Vagina (tissue), 2 donors: Measurements from ENCODE around the gene HAGH. TPM values are rescaled to one million over a fixed set of nuclear protein-coding genes. Genes with fewer than 3 reads are reported as not detected.
"Not testable (repeated sequence)": the region's sequence is repeated elsewhere in the genome, so short reads cannot be mapped to it uniquely, and the experiment has no call there.

Source experiments
- DNase-seq, 2 donors: peaks; one replicate each; pipeline ENCODE4 v3.0.0-alpha.2; 2017; ENCODE audit errors: extremely low spot score in 2 of 2
- H3K27ac ChIP-seq: fragments of 200-600 bp; sonication (generic); one replicate; pipeline ENCODE4 v1.5.1; 2019
- H3K27me3 ChIP-seq: fragments of 200-600 bp; sonication (generic); one replicate; pipeline ENCODE4 v1.5.1; 2019
- H3K36me3 ChIP-seq, 2 donors: fragments of 200-600 bp; sonication (generic); one replicate each; pipeline ENCODE4 v1.5.1; 2017 to 2019
- H3K4me1 ChIP-seq: fragments of 200-600 bp; sonication (generic); one replicate; pipeline ENCODE4 v1.5.1; 2019
- H3K4me3 ChIP-seq, 2 donors: fragments of 200-600 bp; sonication (generic); 1 replicate in 1 of 2; 2 replicates in 1 of 2; pipeline ENCODE4 v1.5.1; 2016 to 2019
- H3K9me3 ChIP-seq: fragments of 200-600 bp; sonication (generic); one replicate; pipeline ENCODE4 v1.5.1; 2019
- POLR2A ChIP-seq, 2 donors: fragments of 450-650 bp; IDR thresholded peaks; one replicate each; pipeline ENCODE4 v1.6.1; 2017; ENCODE audit warnings: antibody characterized with exemption in 2 of 2, mild to moderate bottlenecking in 2 of 2, moderate library complexity in 2 of 2
- POLR2AphosphoS5 ChIP-seq, 2 donors: sonication (generic); formaldehyde crosslinking; IDR thresholded peaks; one replicate each; pipeline ENCODE4 v1.9.0; 2017; ENCODE audit warnings: antibody characterized with exemption in 2 of 2, mild to moderate bottlenecking in 2 of 2, low read depth in 1 of 2; ENCODE audit not compliant: insufficient read depth in 1 of 2
- intact Hi-C: fragments of 100-400 bp; cut with DNase I; formaldehyde crosslinking; loops from one replicate; pipeline ENCODE4 v1.15.1; 2023
- total RNA-seq: library from RNA; depleted of rRNA; stranded (reverse); fragments of >200 nt; gene quantifications from one replicate; pipeline ENCODE4 v1.2.3, GENCODE V29; 2016
- TF ChIP-seq, protein P1 (sequence below), 3 experiments: fragments of 450-650 bp in 2 of 3; fragments of 200-600 bp in 1 of 3; sonication (generic) in 1 of 3; IDR thresholded peaks; one replicate each; pipeline ENCODE4 v1.5.1; 2017 to 2019; ENCODE audit warnings: antibody characterized with exemption in 3 of 3, mild to moderate bottlenecking in 2 of 3, moderate library complexity in 2 of 3

The HAGH gene
- 71.5 TPM for total RNA-seq

DNA sequence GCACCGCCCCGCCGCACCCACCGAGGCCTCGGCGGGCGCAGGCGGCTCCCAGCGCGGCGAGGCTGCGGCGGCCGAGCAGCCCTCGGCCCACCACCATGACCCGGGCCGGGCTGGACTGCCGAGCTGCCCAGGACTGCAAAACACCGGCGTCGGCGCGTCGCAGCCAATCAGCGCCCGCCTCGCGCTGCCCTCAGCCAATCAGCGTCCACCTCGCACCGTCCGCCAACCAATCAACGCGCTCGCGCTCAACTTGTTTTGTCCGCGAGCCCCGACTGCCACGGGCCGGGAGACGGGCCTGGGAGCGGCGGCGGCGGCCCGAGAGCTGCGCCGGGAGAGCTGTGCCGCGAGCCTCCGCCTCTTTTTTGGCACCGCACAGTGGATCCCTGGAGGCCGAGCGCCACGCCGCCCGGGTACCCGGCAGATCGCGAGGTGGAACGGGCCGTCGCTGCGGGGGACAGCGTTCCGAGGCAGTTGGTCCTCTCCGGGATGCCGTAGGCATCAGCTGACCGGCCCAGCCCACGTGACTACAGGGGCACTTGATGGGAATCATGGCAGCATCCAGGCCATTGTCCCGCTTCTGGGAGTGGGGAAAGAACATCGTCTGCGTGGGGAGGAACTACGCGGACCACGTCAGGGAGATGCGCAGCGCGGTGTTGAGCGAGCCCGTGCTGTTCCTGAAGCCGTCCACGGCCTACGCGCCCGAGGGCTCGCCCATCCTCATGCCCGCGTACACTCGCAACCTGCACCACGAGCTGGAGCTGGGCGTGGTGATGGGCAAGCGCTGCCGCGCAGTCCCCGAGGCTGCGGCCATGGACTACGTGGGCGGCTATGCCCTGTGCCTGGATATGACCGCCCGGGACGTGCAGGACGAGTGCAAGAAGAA is at the start of gene HAGH, which contains the start of gene FAHD1:
Gene HAGH, minus strand, starts transcription at position 135 of the 883 bp plus-strand sequence. Its CDS starts 38 bp downstream, at position 97.
Gene FAHD1, plus strand, starts transcription at position 516 of the 883 bp plus-strand sequence. Its CDS starts 33 bp downstream, at position 549.
- TF ChIP-seq POLR2AphosphoS5 (IDR thresholded peaks at IDR 0.05; ENCODE audit: insufficient read depth in 1 of 2, low read depth in 1 of 2) (peak; percentile 80 to 91), POLR2A (IDR thresholded peaks at IDR 0.05) (no peak)
- TF ChIP-seq, protein P1, sequence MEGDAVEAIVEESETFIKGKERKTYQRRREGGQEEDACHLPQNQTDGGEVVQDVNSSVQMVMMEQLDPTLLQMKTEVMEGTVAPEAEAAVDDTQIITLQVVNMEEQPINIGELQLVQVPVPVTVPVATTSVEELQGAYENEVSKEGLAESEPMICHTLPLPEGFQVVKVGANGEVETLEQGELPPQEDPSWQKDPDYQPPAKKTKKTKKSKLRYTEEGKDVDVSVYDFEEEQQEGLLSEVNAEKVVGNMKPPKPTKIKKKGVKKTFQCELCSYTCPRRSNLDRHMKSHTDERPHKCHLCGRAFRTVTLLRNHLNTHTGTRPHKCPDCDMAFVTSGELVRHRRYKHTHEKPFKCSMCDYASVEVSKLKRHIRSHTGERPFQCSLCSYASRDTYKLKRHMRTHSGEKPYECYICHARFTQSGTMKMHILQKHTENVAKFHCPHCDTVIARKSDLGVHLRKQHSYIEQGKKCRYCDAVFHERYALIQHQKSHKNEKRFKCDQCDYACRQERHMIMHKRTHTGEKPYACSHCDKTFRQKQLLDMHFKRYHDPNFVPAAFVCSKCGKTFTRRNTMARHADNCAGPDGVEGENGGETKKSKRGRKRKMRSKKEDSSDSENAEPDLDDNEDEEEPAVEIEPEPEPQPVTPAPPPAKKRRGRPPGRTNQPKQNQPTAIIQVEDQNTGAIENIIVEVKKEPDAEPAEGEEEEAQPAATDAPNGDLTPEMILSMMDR (IDR thresholded peaks at IDR 0.05): no peak
- peaks cover 45% of the 10 kb centered on the region for H3K4me1 ChIP-seq
- intact Hi-C loops: no loop called here

DNA sequence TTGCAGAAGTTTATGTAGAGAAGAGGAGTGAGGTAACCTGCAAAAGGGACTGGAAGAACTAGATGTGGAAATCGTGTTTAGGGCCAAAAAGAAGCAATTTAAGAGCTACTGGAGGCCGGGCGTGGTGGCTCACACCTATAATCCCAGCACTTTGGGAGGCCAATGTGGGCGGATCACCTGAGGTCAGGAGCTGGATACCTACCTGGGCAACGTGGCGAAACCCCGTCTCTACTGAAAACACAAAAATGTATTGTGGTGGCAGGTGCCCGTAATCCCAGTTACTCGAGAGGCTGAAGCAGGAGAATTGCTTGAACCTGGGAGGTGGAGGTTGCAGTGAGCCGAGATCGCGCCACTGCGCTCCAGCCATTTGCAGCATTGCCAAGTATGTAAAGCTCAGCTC is 49.4 kb upstream of the HAGH start:
- DNase-seq, intact Hi-C loops, H3K27me3 ChIP-seq: not testable (repeated sequence)

More for the DNA sequence above, at the start of gene HAGH, which contains the start of gene FAHD1:
- no peaks in the 10 kb centered on the region for H3K9me3 ChIP-seq
- H3K27ac ChIP-seq: peak within 1 kb of the TSS; percentile 58
- peak within 1 kb of the TSS; percentile 64 to 99 for H3K4me3 ChIP-seq
- no peaks in the 10 kb centered on the region for H3K27me3 ChIP-seq
- DNase-seq: peak; percentile 96 to 97
- H3K36me3 ChIP-seq: peaks cover 0 to 7% of the 10 kb centered on the region in 2 donors

DNA sequence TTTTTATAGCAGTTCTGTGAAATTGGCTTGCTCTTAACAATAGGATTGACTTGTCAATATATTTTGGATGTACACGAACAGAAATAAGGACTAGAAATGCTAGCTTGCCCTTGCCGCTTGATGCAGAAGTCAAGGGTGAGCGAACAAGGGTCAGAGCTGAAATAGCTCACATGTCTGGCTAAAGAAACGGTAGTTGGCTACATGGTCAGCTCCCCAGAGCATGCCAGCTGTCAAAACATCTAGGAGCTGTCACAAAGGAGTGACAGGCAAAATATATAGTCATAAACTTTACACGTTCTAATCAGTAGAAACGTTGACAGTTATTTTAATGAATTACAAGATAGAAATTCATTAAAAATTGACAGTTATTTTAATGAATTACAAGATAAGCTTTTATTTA is 48.2 kb upstream of the HAGH start:
- Histone ChIP-seq H3K27me3 (no peaks in the 10 kb centered on the region), H3K36me3 (no peaks in the 10 kb centered on the region), H3K27ac (no peak overlapping the region), H3K4me1 (no peaks in the 10 kb centered on the region), H3K9me3 (no peaks in the 10 kb centered on the region), H3K4me3 (no peak overlapping the region)
- no peak for TF ChIP-seq POLR2A (IDR thresholded peaks at IDR 0.05)
- TF ChIP-seq, protein P1 (IDR thresholded peaks at IDR 0.05): no peak
- TF ChIP-seq POLR2AphosphoS5 (IDR thresholded peaks at IDR 0.05; ENCODE audit: insufficient read depth in 1 of 2, low read depth in 1 of 2): no peak
- intact Hi-C loops: no loop called here
- no peak for DNase-seq

More for the DNA sequence above, 49.4 kb upstream of the HAGH start:
- H3K4me3 ChIP-seq, H3K27ac ChIP-seq, H3K36me3 ChIP-seq, H3K9me3 ChIP-seq, H3K4me1 ChIP-seq: not testable (repeated sequence)

DNA sequence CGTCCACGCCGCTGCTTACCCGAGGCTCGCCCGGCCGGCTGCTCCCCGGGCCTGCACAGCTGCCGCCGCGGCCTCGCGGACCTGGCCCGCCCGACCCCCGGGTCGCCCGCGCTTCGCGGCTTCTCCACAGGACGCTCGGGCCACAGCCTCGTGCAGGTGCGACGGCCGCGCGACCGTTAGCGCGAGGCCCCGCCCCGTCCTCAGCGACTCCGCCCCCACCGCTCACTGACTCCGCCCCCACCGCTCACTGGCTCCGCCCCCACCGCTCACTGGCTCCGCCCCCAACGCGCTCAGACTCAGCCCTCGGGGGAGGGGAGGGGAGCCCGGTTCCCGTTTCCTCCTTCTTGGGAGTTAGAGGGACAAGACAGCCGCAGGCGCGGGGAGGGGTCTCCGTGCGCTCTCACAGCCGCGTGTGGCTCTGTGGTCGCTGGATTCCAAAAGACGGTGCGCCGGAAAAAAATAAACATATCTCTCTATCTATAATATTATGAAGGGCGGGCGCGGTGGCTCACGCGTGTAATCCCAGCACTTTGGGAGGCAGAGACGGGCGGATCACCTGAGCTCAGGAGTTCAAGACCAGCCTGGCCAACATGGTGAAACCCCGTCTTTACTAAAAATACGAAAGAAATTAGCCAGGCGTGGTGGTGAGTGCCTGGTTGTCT is 45.5 kb upstream of the HAGH start, which contains the start of gene MEIOB:
Gene MEIOB, minus strand, starts transcription at position 191 of the 662 bp plus-strand sequence. CDS start 3,989 bp downstream, outside the sequence.
- no peak for TF ChIP-seq POLR2AphosphoS5 (IDR thresholded peaks at IDR 0.05; ENCODE audit: insufficient read depth in 1 of 2, low read depth in 1 of 2)
- intact Hi-C loops: no loop called here
- Histone ChIP-seq H3K4me3 (no peak within 1 kb of the TSS), H3K4me1 (no peaks in the 10 kb centered on the region), H3K36me3 (no peaks in the 10 kb centered on the region), H3K27me3 (no peaks in the 10 kb centered on the region), H3K27ac (no peak within 1 kb of the TSS), H3K9me3 (no peaks in the 10 kb centered on the region)
- DNase-seq: no peak

DNA sequence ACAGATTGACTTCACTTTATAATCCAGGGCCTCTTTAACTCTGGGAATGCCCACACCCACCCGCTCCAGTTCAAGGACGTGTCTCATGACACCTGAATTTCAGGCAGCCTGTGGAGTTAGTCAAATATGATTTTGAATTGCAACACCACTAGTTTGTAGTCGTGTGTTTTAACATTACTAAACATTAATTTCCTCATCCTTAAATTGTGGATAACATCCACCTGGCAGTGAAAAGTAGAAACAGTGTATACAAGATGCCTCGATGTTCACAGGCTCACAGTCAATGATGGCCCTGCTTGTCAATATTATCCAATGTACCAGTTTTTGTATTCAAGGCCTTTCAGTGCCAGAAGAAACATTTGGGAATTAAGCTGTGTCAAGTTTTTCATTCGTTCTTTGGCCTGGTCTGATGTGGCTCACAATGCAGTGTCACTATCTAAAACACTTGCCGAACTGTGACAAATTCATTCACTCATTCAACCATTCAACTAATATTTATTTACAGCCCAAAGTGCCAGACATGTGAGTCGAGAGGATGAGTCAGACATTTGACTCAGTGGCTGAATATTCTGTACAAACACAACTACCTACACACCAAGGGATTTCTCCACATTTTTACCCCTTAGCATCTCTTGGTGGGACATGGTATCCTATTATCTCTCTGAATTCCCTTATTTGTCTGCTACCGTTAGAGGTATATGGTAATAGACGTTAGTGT is 43.9 kb upstream of the HAGH start:
- Histone ChIP-seq H3K27ac (no peak overlapping the region), H3K9me3 (no peaks in the 10 kb centered on the region), H3K4me1 (no peaks in the 10 kb centered on the region), H3K27me3 (no peaks in the 10 kb centered on the region), H3K4me3 (no peak overlapping the region), H3K36me3 (no peaks in the 10 kb centered on the region)
- intact Hi-C loops: no loop called here
- TF ChIP-seq, protein P1 (IDR thresholded peaks at IDR 0.05): no peak
- peak in 1 of 2 donors; percentile 47 for TF ChIP-seq POLR2AphosphoS5 (IDR thresholded peaks at IDR 0.05; ENCODE audit: insufficient read depth in 1 of 2, low read depth in 1 of 2)
- no peak for DNase-seq
